ENCODE measurements around the gene OR5B3.
"Not testable (repeated sequence)": the region's sequence is repeated elsewhere in the genome, so short reads cannot be mapped to it uniquely, and the experiment has no call there.

Gene OR5B3

GRCh38 chr11:58406774-58407173 lies at the start of gene OR5B3:
TSS of gene OR5B3 (minus strand) at chr11:58406874. CDS start at chr11:58403409, 3,465 bp downstream.
- no peak for DNase-seq

DNA sequence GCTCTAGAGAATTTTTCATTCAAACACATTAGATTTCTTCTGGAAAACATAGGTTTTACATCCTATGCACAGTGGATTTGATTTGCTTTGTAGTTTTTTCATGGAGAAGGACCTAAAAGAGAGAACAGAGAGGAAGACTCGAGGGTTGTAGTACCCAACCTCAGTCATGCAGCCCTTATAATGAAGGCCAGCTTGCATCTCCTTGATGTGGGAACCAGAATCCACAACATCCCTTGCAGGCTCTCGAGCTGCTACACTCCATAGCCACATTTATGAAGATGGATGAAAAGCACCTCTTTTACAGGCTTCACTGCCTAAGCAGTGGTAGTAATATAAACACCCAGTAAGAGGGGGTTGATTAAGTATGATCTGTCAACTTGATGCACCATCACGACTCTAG lies 44.9 kb upstream of the OR5B3 start:
- no peak for DNase-seq

- DNase-seq, result no peak
Measured at GRCh38 chr11:58446294-58446693, 39.6 kb upstream of the OR5B3 start.

- DNase-seq, result no peak
Measured at GRCh38 chr11:58444300-58444699, 37.6 kb upstream of the OR5B3 start.

DNA sequence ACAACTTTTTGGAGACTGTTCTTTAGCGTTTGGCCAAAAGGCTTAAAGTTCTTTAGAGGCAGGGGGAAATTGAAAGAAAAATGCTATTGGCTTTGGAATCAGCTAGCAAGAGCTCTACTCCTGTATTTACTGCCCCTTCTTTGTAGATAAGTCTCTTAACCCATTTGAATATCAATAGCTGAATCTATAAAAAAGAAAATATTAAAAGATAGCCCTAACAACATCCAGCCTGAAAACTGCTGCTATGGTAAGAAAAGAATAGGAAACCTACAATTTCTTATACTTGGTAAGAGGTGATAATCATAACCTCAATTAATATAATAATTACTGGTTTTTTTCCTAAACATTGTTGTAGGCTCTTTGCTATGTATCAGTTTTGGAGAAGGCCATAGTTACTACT lies 35.5 kb upstream of the OR5B3 start, which contains the start of gene OR5B12:
Gene OR5B12 (minus strand): TSS at position 101 of the 400 bp plus-strand sequence. CDS start 2,085 bp downstream, outside the sequence.
- DNase-seq, result no peak

DNA sequence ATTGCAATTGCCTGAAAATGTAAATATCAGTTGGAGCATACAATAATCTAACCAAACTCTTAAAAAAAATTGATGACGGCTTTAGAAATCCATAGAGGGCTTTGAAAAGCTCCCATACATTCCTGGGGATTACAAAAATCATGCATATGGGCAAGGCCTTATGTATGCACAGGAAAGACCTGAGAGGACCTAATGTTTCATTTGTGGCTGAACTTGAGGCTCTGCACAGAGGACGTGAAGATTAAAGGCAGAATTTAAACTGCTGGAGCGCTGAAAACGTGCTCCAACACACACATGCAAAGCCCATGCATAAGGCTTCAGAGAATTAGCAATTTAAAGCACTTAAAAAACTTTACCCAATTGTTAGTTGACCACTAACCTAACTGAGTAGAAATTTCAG lies 31.8 kb upstream of the OR5B3 start:
- DNase-seq, result no peak

DNA sequence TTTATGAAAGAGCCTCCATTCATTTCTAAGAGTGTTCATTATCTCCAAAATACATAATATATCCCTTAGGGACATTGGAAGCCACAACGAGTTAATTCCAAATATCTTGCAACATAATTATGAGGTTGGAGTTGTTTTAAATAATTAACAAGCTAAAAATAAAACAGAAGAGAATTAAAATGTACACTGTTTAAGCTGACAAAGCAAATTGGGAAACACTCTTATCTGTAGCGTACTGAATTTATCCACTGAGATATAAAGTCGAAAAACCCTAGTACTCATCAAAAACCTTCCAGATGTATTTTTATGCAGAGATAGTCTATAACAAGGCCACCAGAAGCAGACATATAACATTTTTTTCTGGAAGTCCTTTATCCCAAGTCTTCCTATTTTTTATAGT lies 27.5 kb upstream of the OR5B3 start:
- DNase-seq, result no peak

- DNase-seq, result no peak
Measured at GRCh38 chr11:58433638-58434203, 27.0 kb upstream of the OR5B3 start.

- DNase-seq, result no peak
Measured at GRCh38 chr11:58429273-58429672, 22.6 kb upstream of the OR5B3 start.

GRCh38 chr11:58428021-58428420 lies 21.3 kb upstream of the OR5B3 start, which contains the start of gene OR5B2:
TSS of gene OR5B2 (minus strand) at chr11:58428121. CDS start at chr11:58423261, 4,860 bp downstream.
- no peak for DNase-seq

- not testable (repeated sequence) for DNase-seq
Measured at GRCh38 chr11:58399622-58400021, 7.1 kb downstream of the OR5B3 start.

GRCh38 chr11:58395581-58395980 lies 11.1 kb downstream of the OR5B3 start:
- no peak for DNase-seq

DNA sequence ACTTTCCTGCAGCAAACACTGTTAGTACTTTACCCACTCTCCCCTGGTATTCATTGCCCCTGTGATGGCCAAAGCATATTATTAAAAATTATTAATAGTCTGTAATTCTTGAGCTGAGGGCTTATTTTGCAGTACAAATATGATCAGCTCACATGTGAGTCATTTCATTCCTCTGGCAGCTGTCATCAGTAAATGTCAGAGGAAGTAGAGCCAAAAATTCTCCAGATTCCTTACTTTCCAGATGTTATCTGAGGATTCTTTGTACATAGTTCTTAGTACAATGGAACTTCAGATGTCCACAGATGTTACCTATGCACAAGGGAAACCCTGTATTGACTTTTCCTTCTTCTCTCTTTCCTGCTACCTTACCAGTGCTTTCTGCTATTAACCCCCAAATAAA lies 12.5 kb downstream of the OR5B3 start:
- no peak for DNase-seq

DNA sequence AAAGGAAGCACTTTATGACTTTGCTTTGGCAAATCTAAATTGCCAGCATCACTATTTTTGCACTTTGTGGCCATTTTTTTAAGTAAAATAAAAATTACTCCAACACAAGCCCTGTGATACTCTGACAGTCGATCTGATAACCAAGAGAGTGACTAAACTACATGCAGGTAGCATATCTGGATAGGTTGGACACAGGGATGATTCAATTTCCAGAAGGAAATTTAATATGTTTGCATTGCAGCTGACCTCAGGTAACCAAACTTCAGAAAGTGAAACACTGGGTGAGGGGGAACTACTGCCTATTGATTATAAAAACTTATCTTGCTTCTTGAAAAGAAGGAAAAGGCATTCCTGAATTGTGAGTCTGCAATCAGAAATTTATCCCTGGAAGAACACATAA lies 13.9 kb downstream of the OR5B3 start:
- no peak for DNase-seq

- no peak for DNase-seq
Measured at GRCh38 chr11:58391879-58392278, 14.8 kb downstream of the OR5B3 start.

DNA sequence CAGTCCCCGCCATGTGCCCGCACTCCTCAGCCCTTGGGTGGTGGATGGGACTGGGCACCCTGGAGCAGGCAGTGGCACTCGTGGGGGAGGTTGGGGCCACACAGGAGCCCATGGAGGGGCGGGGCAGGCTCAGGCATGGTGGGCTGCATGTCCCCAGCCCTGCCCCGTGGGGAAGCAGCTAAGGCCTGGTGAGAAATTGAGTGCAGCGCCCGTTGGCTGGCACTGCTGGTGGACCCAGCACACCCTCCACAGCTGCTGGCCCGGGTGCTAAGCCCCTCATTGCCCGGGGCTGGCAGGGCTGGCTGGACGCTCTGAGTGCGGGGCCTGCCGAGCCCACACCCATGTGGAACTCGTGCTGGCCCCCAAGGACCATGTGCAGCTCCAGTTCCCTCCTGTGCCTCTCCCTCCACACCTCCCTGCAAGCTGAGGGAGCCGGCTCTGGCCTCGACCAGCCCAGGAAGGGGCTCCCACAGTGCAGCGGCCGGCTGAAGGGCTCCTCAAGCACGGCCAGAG lies 16.1 kb downstream of the OR5B3 start:
- no peak for DNase-seq

GRCh38 chr11:58358969-58359368 lies 47.7 kb downstream of the OR5B3 start, which contains the start of gene OR5B17:
TSS of gene OR5B17 (minus strand) at chr11:58359069. CDS start at chr11:58359069, 0 bp downstream.
- no peak for DNase-seq

DNA sequence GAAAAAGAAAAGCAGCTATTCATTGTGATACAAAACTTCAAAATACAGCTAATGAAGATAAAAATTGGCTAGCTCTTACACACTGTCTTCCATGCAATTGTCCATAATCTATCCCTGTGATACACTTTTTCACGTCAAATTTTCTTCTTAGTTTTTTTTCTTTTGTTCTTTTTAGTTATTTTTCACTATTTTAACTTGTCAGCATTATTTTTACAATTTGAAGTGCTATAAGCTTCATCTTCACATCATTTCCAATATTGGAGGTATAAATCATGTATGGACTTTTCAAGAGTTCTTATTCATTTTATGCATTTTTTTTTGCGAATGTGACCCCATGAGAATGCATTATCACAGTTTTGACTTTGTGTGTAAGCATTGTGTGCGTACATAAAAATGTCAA lies 51.9 kb downstream of the OR5B3 start:
- no peak for DNase-seq

Measured in NCI-H2171 treated with DMSO at 0.1 percent for 48 hours (cell line).